Naive thymus-derived CD4-positive, alpha-beta T cell (primary cell): ENCODE results near the gene SEMA4D. TPM values are rescaled to one million over a fixed set of nuclear protein-coding genes. Genes with fewer than 3 reads are reported as not detected.
A peak's percentile ranks its signal among the peaks of the same experiment; 100 is the strongest.

ENCODE experiments used
- ATAC-seq: fragments of 150-1000 bp; cut with Tn5 transposase; 2 replicates; pipeline ENCODE4 v1.10.0; 2021; ENCODE audit warnings: mild to moderate bottlenecking, moderate library complexity
- CTCF ChIA-PET: fragments of 350-600 bp; sonication (Branson Sonifier 250); formaldehyde crosslinking; loops from one replicate; lab custom pipeline; 2021; ENCODE audit warnings: antibody characterized with exemption; lab: Charles Lee
- POLR2A ChIA-PET: fragments of 350-600 bp; sonication (Branson Sonifier 250); formaldehyde crosslinking; loops from one replicate; lab custom pipeline; 2021; ENCODE audit warnings: antibody characterized with exemption, inconsistent platforms; lab: Charles Lee
- DNase-seq, 9 donors: peaks; one replicate each; pipeline versions ENCODE4 v3.0.0 to v3.0.0-alpha.2; 2020 to 2022; ENCODE audit warnings: mixed read lengths in 1 of 9
- H3K27ac ChIP-seq: one replicate; pipeline ENCODE4 v1.7.0; 2013; ENCODE audit warnings: mild to moderate bottlenecking, low read depth, low read length, moderate library complexity
- H3K27me3 ChIP-seq, 2 donors: one replicate each; pipeline ENCODE4 v1.7.0; 2013; ENCODE audit warnings: low read length in 2 of 2, mild to moderate bottlenecking in 2 of 2, moderate library complexity in 2 of 2; ENCODE audit not compliant: control insufficient read depth in 2 of 2, insufficient read depth in 2 of 2
- H3K36me3 ChIP-seq, 3 experiments: 1 replicate in 2 of 3; 2 replicates in 1 of 3; pipeline ENCODE4 v1.7.0; 2013; ENCODE audit warnings: low read length in 3 of 3, mild to moderate bottlenecking in 3 of 3, moderate library complexity in 1 of 3; ENCODE audit not compliant: insufficient read depth in 3 of 3, control insufficient read depth in 2 of 3
- H3K4me1 ChIP-seq, 2 donors: one replicate each; pipeline ENCODE4 v1.7.0; 2013; ENCODE audit warnings: low read length in 2 of 2, mild to moderate bottlenecking in 2 of 2, moderate library complexity in 1 of 2; ENCODE audit not compliant: control insufficient read depth in 2 of 2, insufficient read depth in 2 of 2
- H3K4me3 ChIP-seq: 2 replicates; pipeline ENCODE4 v1.7.0; 2013; ENCODE audit warnings: mild to moderate bottlenecking, low read length
- H3K9me3 ChIP-seq, 3 experiments: 1 replicate in 2 of 3; 2 replicates in 1 of 3; pipeline ENCODE4 v1.7.0; 2013; ENCODE audit warnings: low read length in 3 of 3; ENCODE audit not compliant: control insufficient read depth in 2 of 3
- H3K27ac Mint-ChIP-seq, 9 donors: one replicate each; pipeline ENCODE4 v1.8.0; 2020 to 2022; ENCODE audit warnings: mixed read lengths in 9 of 9, mild to moderate bottlenecking in 8 of 9, moderate library complexity in 5 of 9, inconsistent platforms in 2 of 9
- H3K27me3 Mint-ChIP-seq, 5 donors: one replicate each; pipeline ENCODE4 v1.8.0; 2021 to 2022; ENCODE audit warnings: mixed read lengths in 5 of 5, mild to moderate bottlenecking in 1 of 5
- H3K36me3 Mint-ChIP-seq, 5 donors: one replicate each; pipeline ENCODE4 v1.8.0; 2020 to 2022; ENCODE audit warnings: mixed read lengths in 5 of 5, mild to moderate bottlenecking in 3 of 5, inconsistent platforms in 1 of 5
- H3K4me1 Mint-ChIP-seq, 7 donors: one replicate each; pipeline ENCODE4 v1.8.0; 2020 to 2022; ENCODE audit warnings: mixed read lengths in 7 of 7, mild to moderate bottlenecking in 3 of 7, inconsistent platforms in 1 of 7
- H3K4me3 Mint-ChIP-seq, 10 donors: one replicate each; pipeline ENCODE4 v1.8.0; 2020 to 2022; ENCODE audit warnings: mild to moderate bottlenecking in 10 of 10, mixed read lengths in 10 of 10, moderate library complexity in 6 of 10, inconsistent platforms in 2 of 10
- H3K9me3 Mint-ChIP-seq, 11 donors: one replicate each; pipeline ENCODE4 v1.8.0; 2020 to 2022; ENCODE audit warnings: mixed read lengths in 11 of 11, mild to moderate bottlenecking in 4 of 11, inconsistent platforms in 1 of 11, moderate library complexity in 1 of 11
- intact Hi-C, 2 donors: fragments of 100-400 bp; cut with micrococcal nuclease; formaldehyde crosslinking; loops; one replicate each; pipeline ENCODE4 v1.15.1; 2023
- polyA plus RNA-seq, 2 donors: library from polyadenylated mRNA; unstranded; fragments of 300-500 nt; fragmentation: Illumina TruSeq; gene quantifications; one replicate each; pipeline ENCODE4 v1.2.3, GENCODE V29; 2021
- total RNA-seq, 6 experiments: library from RNA in 5 of 6; stranded (reverse) in 5 of 6; gene quantifications; 1 replicate in 5 of 6; 2 replicates in 1 of 6; pipeline ENCODE4 v1.2.3 and lab custom pipeline; 2021 to 2026

Gene SEMA4D
- total and polyA plus RNA-seq, 7 experiments from 2014 or later, result 114 to 465 (median 448) TPM

DNA sequence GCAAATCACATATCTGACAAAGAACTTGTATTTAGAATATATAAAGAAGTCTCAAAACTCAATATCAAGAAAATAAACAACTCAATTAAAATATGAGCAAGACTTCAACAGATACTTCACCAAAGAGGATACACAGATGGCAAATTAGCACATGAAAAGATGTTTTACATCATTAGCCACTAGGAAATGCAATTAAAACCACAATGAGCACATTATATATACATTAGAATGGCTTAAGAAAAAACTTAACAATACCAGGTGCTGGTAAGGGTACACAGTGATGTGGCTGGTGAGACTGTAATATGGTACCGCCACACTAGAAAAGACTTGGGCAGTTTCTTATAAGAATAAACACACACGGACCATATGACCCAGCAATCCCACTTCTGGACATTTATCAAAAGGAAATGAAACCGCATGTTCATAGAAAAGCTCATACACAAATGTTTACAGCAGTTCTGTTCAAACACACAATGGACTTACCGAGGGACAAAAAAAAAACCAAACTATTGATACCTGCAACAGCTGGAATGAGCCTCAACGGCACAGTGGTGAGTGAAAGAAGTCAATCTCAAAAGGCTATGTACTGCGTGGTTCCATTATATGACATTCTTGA is 27.6 kb downstream of the SEMA4D start:
- peak overlapping the region; percentile 74 to 92 (median 84) for H3K4me3 Mint-ChIP-seq
- POLR2A ChIA-PET, result interaction anchor here (0.6 to 14.0 kb wide), 13 partner anchors 8 to 78 kb away, joined by 3 to 242 read pairs (median 9); no protein-coding TSS in a partner anchor
- Histone ChIP-seq H3K27ac (peak overlapping the region; percentile 74), H3K4me3 (peak overlapping the region; percentile 19), H3K36me3 (peaks cover 3 to 16% (median 5%) of the 10 kb centered on the region in 3 experiments), H3K27me3 (no peaks in the 10 kb centered on the region), H3K9me3 (no peaks in the 10 kb centered on the region), H3K4me1 (peaks cover 84 to 91% of the 10 kb centered on the region in 2 donors)
- ATAC-seq, result peak; percentile 19
- DNase-seq, result no peak
- H3K27ac Mint-ChIP-seq, result peak overlapping the region; percentile 86 to 99 (median 97)
- H3K36me3 Mint-ChIP-seq, result peaks cover 14 to 67% (median 42%) of the 10 kb centered on the region in 5 donors
- intact Hi-C loops, result no loop called here
- peaks cover 71 to 98% (median 91%) of the 10 kb centered on the region in 7 donors for H3K4me1 Mint-ChIP-seq
- no peaks in the 10 kb centered on the region for H3K9me3 Mint-ChIP-seq
- no peaks in the 10 kb centered on the region for H3K27me3 Mint-ChIP-seq
- CTCF ChIA-PET, result interaction anchor here (0.8 to 1.6 kb wide), 4 partner anchors 9 to 78 kb away, joined by 4 to 7 read pairs (median 4); no protein-coding TSS in a partner anchor

DNA sequence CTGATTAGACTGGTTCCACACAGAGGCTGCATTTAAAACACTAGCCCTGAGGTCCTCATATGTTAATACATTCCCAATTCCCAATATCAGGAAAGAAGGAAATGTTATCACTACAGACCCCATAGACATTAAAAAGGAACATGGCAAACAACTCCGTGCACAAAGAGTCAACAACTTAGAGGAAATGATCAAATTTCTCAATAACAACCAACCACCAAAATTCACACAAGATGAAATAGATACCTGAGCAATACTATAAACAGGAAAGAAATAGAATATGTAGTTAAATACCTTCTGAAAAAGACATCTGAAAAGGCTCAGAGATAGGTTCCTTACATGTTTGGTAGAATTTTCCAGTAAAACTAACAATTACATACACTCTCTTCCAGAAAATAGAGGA is 28.9 kb downstream of the SEMA4D start:
- Histone ChIP-seq H3K4me1 (peaks cover 84 to 91% of the 10 kb centered on the region in 2 donors), H3K9me3 (no peaks in the 10 kb centered on the region), H3K36me3 (peaks cover under 1 to 4% (median 3%) of the 10 kb centered on the region in 3 experiments), H3K4me3 (peak overlapping the region; percentile 37), H3K27ac (peak overlapping the region; percentile 74), H3K27me3 (no peaks in the 10 kb centered on the region)
- peak overlapping the region; percentile 74 to 92 (median 84) for H3K4me3 Mint-ChIP-seq
- H3K36me3 Mint-ChIP-seq, result peaks cover 14 to 68% (median 46%) of the 10 kb centered on the region in 5 donors
- H3K27ac Mint-ChIP-seq, result peak overlapping the region; percentile 86 to 99 (median 97)
- no peaks in the 10 kb centered on the region for H3K27me3 Mint-ChIP-seq
- peaks cover 73 to 99% (median 94%) of the 10 kb centered on the region in 7 donors for H3K4me1 Mint-ChIP-seq
- ChIA-PET POLR2A (interaction anchor here (1.0 to 14.0 kb wide), 6 partner anchors 10 to 58 kb away, joined by 3 to 242 read pairs (median 12); no protein-coding TSS in a partner anchor), CTCF (no interaction called here)
- ATAC-seq, result no peak
- peak in 2 of 9 donors; percentile 42 to 43 for DNase-seq
- peaks cover 0 to under 1% (median 0%) of the 10 kb centered on the region in 11 donors for H3K9me3 Mint-ChIP-seq
- intact Hi-C loops, result loop anchor here (1.0 to 10.0 kb wide), 4 partner anchors 8 to 1896 kb away; partner anchors contain the start of genes AUH (in 1 of the 2) and SECISBP2 (in 1 of the 2)

DNA sequence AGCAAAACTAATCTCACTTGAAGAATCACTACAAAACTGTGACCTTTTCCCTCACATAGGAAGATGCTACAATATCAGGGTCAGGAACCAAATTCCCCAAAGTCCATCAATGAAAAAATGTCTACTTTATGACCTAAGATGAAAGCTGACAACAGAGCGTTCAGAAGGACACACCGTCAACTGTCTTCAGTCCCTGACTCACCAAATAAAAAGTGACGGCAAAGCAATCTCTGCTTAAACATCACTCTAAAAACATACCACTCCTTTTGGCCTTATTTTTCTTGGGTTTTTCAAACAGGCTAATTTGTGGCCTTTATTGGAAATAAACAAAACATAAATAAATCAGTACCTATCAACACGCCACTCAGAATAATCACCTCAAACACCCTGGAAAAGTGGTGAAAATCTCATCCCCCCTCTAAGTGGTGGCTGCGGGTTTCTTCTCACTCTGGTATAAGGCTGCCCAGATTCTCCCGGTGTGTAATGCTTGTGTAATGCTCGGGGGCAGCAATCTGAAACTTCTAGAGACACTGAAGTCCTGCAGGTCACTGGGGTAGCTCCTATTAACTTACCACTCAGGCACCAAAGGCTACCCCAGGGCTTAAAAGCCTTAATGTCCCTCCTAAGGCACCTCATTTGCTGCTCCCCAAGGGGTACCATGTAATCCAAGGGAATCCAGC is 29.5 kb downstream of the SEMA4D start:
- intact Hi-C loops, result loop anchor here (1.0 to 10.0 kb wide), 4 partner anchors 14 to 1896 kb away; partner anchors contain the start of genes AUH (in 1 of the 2) and SECISBP2 (in 1 of the 2)
- CTCF ChIA-PET, result interaction anchor here (0.7 to 2.4 kb wide), 3 partner anchors 12 to 81 kb away, joined by 3 to 10 read pairs (median 7); no protein-coding TSS in a partner anchor
- peak overlapping the region; percentile 35 for H3K4me3 ChIP-seq

DNA sequence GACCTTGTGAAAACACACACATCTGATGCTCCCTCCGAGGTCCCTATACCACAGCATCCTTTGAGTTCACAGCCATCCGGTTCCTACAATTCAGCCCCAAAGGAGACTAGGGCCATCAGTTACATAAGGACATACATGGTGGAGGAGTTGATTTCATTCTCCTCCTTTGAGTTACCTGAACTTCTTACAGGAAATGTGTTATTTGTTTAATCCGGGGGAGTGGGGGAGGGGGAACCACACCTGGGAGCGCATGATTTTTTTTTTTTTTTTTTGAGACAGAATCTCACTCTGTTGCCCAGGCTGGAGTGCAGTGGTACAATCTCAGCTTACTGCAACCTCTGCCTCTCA is 30.7 kb downstream of the SEMA4D start:
- Histone ChIP-seq H3K27me3 (no peaks in the 10 kb centered on the region), H3K36me3 (peaks cover 0 to 4% (median 3%) of the 10 kb centered on the region in 3 experiments), H3K27ac (peak overlapping the region; percentile 74), H3K4me3 (peak overlapping the region; percentile 43), H3K4me1 (peaks cover 96 to 99% of the 10 kb centered on the region in 2 donors), H3K9me3 (no peaks in the 10 kb centered on the region)
- H3K9me3 Mint-ChIP-seq, result peaks cover 0 to 3% (median 0%) of the 10 kb centered on the region in 11 donors
- POLR2A ChIA-PET, result interaction anchor here (0.9 to 14.0 kb wide), 6 partner anchors 11 to 73 kb away, joined by 3 to 242 read pairs (median 4); no protein-coding TSS in a partner anchor
- peak; percentile 28 for ATAC-seq
- DNase-seq, result peak in 5 of 9 donors; percentile 47 to 69 (median 55)
- peak overlapping the region; percentile 74 to 92 (median 84) for H3K4me3 Mint-ChIP-seq
- H3K4me1 Mint-ChIP-seq, result peaks cover 79 to 99% (median 95%) of the 10 kb centered on the region in 7 donors
- intact Hi-C loops, result loop anchor here in 1 of 2 donors (1.0 to 10.0 kb wide), 4 partner anchors 30 to 1898 kb away; partner anchors contain the start of genes AUH and SECISBP2
- H3K27ac Mint-ChIP-seq, result peak overlapping the region; percentile 86 to 99 (median 97)
- peaks cover 9 to 64% (median 43%) of the 10 kb centered on the region in 5 donors for H3K36me3 Mint-ChIP-seq
- CTCF ChIA-PET, result interaction anchor here (1.5 to 2.4 kb wide), 3 partner anchors 10 to 82 kb away, joined by 4 to 10 read pairs (median 7); no protein-coding TSS in a partner anchor
- H3K27me3 Mint-ChIP-seq, result no peaks in the 10 kb centered on the region

More for the DNA sequence above, 29.5 kb downstream of the SEMA4D start:
- Mint-ChIP-seq H3K4me3 (peak overlapping the region; percentile 74 to 92 (median 84)), H3K9me3 (peaks cover 0 to 3% (median 0%) of the 10 kb centered on the region in 11 donors), H3K27me3 (no peaks in the 10 kb centered on the region), H3K27ac (peak overlapping the region; percentile 86 to 99 (median 97)), H3K4me1 (peaks cover 72 to 99% (median 93%) of the 10 kb centered on the region in 7 donors), H3K36me3 (peaks cover 12 to 66% (median 45%) of the 10 kb centered on the region in 5 donors)
- H3K9me3 ChIP-seq, result no peaks in the 10 kb centered on the region
- ATAC-seq (no peak), DNase-seq (no peak)
- H3K36me3 ChIP-seq, result peaks cover 0 to 4% (median 3%) of the 10 kb centered on the region in 3 experiments
- POLR2A ChIA-PET, result interaction anchor here (1.0 to 14.0 kb wide), 7 partner anchors 10 to 72 kb away, joined by 3 to 242 read pairs (median 3); no protein-coding TSS in a partner anchor
- peak overlapping the region; percentile 74 for H3K27ac ChIP-seq
- peaks cover 90 to 95% of the 10 kb centered on the region in 2 donors for H3K4me1 ChIP-seq
- no peaks in the 10 kb centered on the region for H3K27me3 ChIP-seq

DNA sequence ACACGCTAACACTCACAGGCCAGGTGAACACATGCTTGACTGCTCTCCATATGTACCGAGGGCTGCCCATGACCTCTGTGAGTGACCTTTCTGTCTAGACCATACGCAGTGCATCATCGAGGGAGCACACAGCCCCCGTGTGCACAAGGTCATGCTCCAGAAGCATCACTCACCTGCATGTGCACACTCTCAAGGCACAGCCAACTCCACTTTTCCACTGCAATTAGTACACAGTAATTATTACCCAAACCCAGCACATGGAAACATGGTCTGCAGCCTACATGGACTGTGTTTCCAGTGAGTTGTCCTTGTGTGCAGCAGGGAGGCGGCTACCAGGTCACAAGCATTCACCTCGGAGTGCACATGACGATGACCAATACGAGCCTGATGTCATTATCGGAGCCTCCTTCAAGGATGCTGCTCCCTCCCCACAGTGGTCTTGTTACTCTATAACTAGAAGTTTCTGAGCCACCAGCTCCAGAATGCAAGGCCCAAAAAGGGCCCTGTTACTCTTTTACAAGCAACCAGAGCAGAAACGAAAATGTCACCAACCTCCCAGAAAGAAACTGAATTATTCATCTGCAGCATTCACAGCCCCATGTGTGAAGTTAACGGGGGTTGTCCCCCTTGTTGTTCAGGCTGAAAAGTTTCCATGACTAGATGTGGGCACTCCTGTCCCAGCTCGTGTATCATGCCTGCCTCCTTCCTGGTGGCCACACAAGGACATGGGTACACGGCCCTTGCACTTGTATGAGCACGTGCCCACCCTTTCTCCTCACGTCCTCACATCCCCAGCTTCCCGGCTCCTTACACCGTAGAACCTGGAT is 31.2 kb downstream of the SEMA4D start:
- ATAC-seq, result peak; percentile 1
- Histone ChIP-seq H3K9me3 (no peaks in the 10 kb centered on the region), H3K27ac (peak overlapping the region; percentile 74), H3K27me3 (no peaks in the 10 kb centered on the region), H3K4me3 (peak overlapping the region; percentile 43), H3K4me1 (peaks cover 96 to 99% of the 10 kb centered on the region in 2 donors), H3K36me3 (peaks cover 0 to 4% (median 3%) of the 10 kb centered on the region in 3 experiments)
- intact Hi-C loops, result loop anchor here in 1 of 2 donors (1.0 to 10.0 kb wide), 4 partner anchors 31 to 1898 kb away; partner anchors contain the start of genes AUH and SECISBP2
- peak overlapping the region; percentile 67 to 92 (median 86) for H3K4me3 Mint-ChIP-seq
- DNase-seq, result peak in 1 of 9 donors; percentile 68
- H3K9me3 Mint-ChIP-seq, result peaks cover 0 to 3% (median 0%) of the 10 kb centered on the region in 11 donors
- ChIA-PET CTCF (interaction anchor here (1.5 to 3.5 kb wide), 4 partner anchors 10 to 82 kb away, joined by 4 to 13 read pairs (median 8); no protein-coding TSS in a partner anchor), POLR2A (interaction anchor here (0.9 to 14.0 kb wide), 6 partner anchors 11 to 63 kb away, joined by 3 to 242 read pairs (median 8); no protein-coding TSS in a partner anchor)
- peak overlapping the region; percentile 86 to 99 (median 97) for H3K27ac Mint-ChIP-seq
- H3K27me3 Mint-ChIP-seq, result no peaks in the 10 kb centered on the region
- peaks cover 5 to 65% (median 42%) of the 10 kb centered on the region in 5 donors for H3K36me3 Mint-ChIP-seq
- H3K4me1 Mint-ChIP-seq, result peaks cover 79 to 99% (median 95%) of the 10 kb centered on the region in 7 donors
